ENCODE results near the gene EPHB1.

Gene EPHB1

GRCh38 chr3:134794950-134795745, at the start of gene EPHB1:
EPHB1 (plus strand) TSS chr3:134795260.
- no peaks in the 10 kb centered on the region for H3K9me3 Mint-ChIP-seq
- H3K4me3 Mint-ChIP-seq = peak within 1 kb of the TSS; percentile 93
- ATAC-seq (ENCODE audit: low read depth) (peak; percentile 83), DNase-seq (ENCODE audit: low spot score in 2 of 2) (peak; percentile 66 to 74)
- no peaks in the 10 kb centered on the region for H3K36me3 Mint-ChIP-seq
- H3K27ac Mint-ChIP-seq = peak within 1 kb of the TSS; percentile 61
- peaks cover 19% of the 10 kb centered on the region for H3K27me3 Mint-ChIP-seq
- peaks cover 15% of the 10 kb centered on the region for H3K4me1 Mint-ChIP-seq

- H3K9me3 Mint-ChIP-seq = peaks cover 1% of the 10 kb centered on the region
- ATAC-seq (ENCODE audit: low read depth) = no peak
- no peak for DNase-seq (ENCODE audit: low spot score in 2 of 2)
- no peak overlapping the region for H3K27ac Mint-ChIP-seq
- H3K4me1 Mint-ChIP-seq = no peaks in the 10 kb centered on the region
- H3K27me3 Mint-ChIP-seq = peaks cover 13% of the 10 kb centered on the region
- no peak overlapping the region for H3K4me3 Mint-ChIP-seq
- H3K36me3 Mint-ChIP-seq = no peaks in the 10 kb centered on the region
These were observed 46.4 kb upstream of the EPHB1 start for GRCh38 chr3:134748698-134749097.

GRCh38 chr3:134749174-134749573, 45.9 kb upstream of the EPHB1 start:
- Mint-ChIP-seq H3K4me1 (no peaks in the 10 kb centered on the region), H3K4me3 (no peak overlapping the region), H3K27ac (no peak overlapping the region), H3K27me3 (peaks cover 13% of the 10 kb centered on the region), H3K36me3 (no peaks in the 10 kb centered on the region), H3K9me3 (peaks cover 1% of the 10 kb centered on the region)
- ATAC-seq (ENCODE audit: low read depth) = no peak
- DNase-seq (ENCODE audit: low spot score in 2 of 2) = no peak

- Mint-ChIP-seq H3K9me3 (peaks cover 1% of the 10 kb centered on the region), H3K4me1 (no peaks in the 10 kb centered on the region), H3K4me3 (no peak overlapping the region), H3K27me3 (peaks cover 13% of the 10 kb centered on the region), H3K36me3 (no peaks in the 10 kb centered on the region), H3K27ac (no peak overlapping the region)
- no peak for ATAC-seq (ENCODE audit: low read depth)
- no peak for DNase-seq (ENCODE audit: low spot score in 2 of 2)
These were observed 45.1 kb upstream of the EPHB1 start for GRCh38 chr3:134749802-134750553.

- no peaks in the 10 kb centered on the region for H3K4me1 Mint-ChIP-seq
- no peak overlapping the region for H3K27ac Mint-ChIP-seq
- ATAC-seq (ENCODE audit: low read depth) = no peak
These were observed 43.2 kb upstream of the EPHB1 start for GRCh38 chr3:134751831-134752230.

GRCh38 chr3:134752761-134753461, 42.1 kb upstream of the EPHB1 start:
- Mint-ChIP-seq H3K9me3 (no peaks in the 10 kb centered on the region), H3K4me3 (no peak overlapping the region), H3K4me1 (no peaks in the 10 kb centered on the region), H3K27ac (no peak overlapping the region), H3K27me3 (peaks cover 16% of the 10 kb centered on the region), H3K36me3 (no peaks in the 10 kb centered on the region)
- DNase-seq (ENCODE audit: low spot score in 2 of 2) = no peak
- no peak for ATAC-seq (ENCODE audit: low read depth)

More at GRCh38 chr3:134751831-134752230, 43.2 kb upstream of the EPHB1 start:
- Mint-ChIP-seq H3K27me3 (peaks cover 13% of the 10 kb centered on the region), H3K9me3 (no peaks in the 10 kb centered on the region), H3K36me3 (no peaks in the 10 kb centered on the region), H3K4me3 (no peak overlapping the region)
- DNase-seq (ENCODE audit: low spot score in 2 of 2) = no peak

- Mint-ChIP-seq H3K4me1 (no peaks in the 10 kb centered on the region), H3K4me3 (no peak overlapping the region), H3K27me3 (peaks cover 13% of the 10 kb centered on the region), H3K9me3 (no peaks in the 10 kb centered on the region), H3K27ac (no peak overlapping the region), H3K36me3 (no peaks in the 10 kb centered on the region)
- ATAC-seq (ENCODE audit: low read depth) = no peak
- DNase-seq (ENCODE audit: low spot score in 2 of 2) = no peak
These were observed 40.9 kb upstream of the EPHB1 start for GRCh38 chr3:134753999-134754742.

- ATAC-seq (ENCODE audit: low read depth) (peak; percentile 35), DNase-seq (ENCODE audit: low spot score in 2 of 2) (peak in 1 of 2 donors; percentile 2)
- Mint-ChIP-seq H3K27me3 (peaks cover 11% of the 10 kb centered on the region), H3K36me3 (no peaks in the 10 kb centered on the region), H3K9me3 (no peaks in the 10 kb centered on the region), H3K4me1 (no peaks in the 10 kb centered on the region), H3K4me3 (no peak overlapping the region), H3K27ac (no peak overlapping the region)
These were observed 40.1 kb upstream of the EPHB1 start for GRCh38 chr3:134754768-134755559.

GRCh38 chr3:134755821-134756220, 39.2 kb upstream of the EPHB1 start:
- H3K4me1 Mint-ChIP-seq = no peaks in the 10 kb centered on the region
- H3K27me3 Mint-ChIP-seq = peaks cover 11% of the 10 kb centered on the region
- no peaks in the 10 kb centered on the region for H3K9me3 Mint-ChIP-seq
- DNase-seq (ENCODE audit: low spot score in 2 of 2) = no peak
- no peak overlapping the region for H3K4me3 Mint-ChIP-seq
- H3K27ac Mint-ChIP-seq = no peak overlapping the region
- no peak for ATAC-seq (ENCODE audit: low read depth)
- H3K36me3 Mint-ChIP-seq = no peaks in the 10 kb centered on the region

- Mint-ChIP-seq H3K9me3 (no peaks in the 10 kb centered on the region), H3K4me1 (no peaks in the 10 kb centered on the region), H3K36me3 (no peaks in the 10 kb centered on the region), H3K4me3 (no peak overlapping the region), H3K27ac (no peak overlapping the region), H3K27me3 (peaks cover 4% of the 10 kb centered on the region)
- no peak for DNase-seq (ENCODE audit: low spot score in 2 of 2)
- no peak for ATAC-seq (ENCODE audit: low read depth)
These were observed 37.5 kb upstream of the EPHB1 start for GRCh38 chr3:134757549-134758069.

- no peak overlapping the region for H3K27ac Mint-ChIP-seq
- no peaks in the 10 kb centered on the region for H3K9me3 Mint-ChIP-seq
- no peaks in the 10 kb centered on the region for H3K4me1 Mint-ChIP-seq
- H3K4me3 Mint-ChIP-seq = no peak overlapping the region
- ATAC-seq (ENCODE audit: low read depth) = no peak
- H3K36me3 Mint-ChIP-seq = no peaks in the 10 kb centered on the region
- no peak for DNase-seq (ENCODE audit: low spot score in 2 of 2)
- H3K27me3 Mint-ChIP-seq = peaks cover 8% of the 10 kb centered on the region
These were observed 33.8 kb upstream of the EPHB1 start for GRCh38 chr3:134761213-134761612.

- H3K27ac Mint-ChIP-seq = no peak overlapping the region
- H3K36me3 Mint-ChIP-seq = no peaks in the 10 kb centered on the region
- H3K27me3 Mint-ChIP-seq = peaks cover 8% of the 10 kb centered on the region
- no peak overlapping the region for H3K4me3 Mint-ChIP-seq
- ATAC-seq (ENCODE audit: low read depth) (no peak), DNase-seq (ENCODE audit: low spot score in 2 of 2) (no peak)
- H3K9me3 Mint-ChIP-seq = no peaks in the 10 kb centered on the region
- H3K4me1 Mint-ChIP-seq = no peaks in the 10 kb centered on the region
These were observed 33.0 kb upstream of the EPHB1 start for GRCh38 chr3:134762016-134762415.

GRCh38 chr3:134765468-134765867, 29.6 kb upstream of the EPHB1 start:
- H3K36me3 Mint-ChIP-seq = no peaks in the 10 kb centered on the region
- no peaks in the 10 kb centered on the region for H3K4me1 Mint-ChIP-seq
- H3K9me3 Mint-ChIP-seq = no peaks in the 10 kb centered on the region
- H3K4me3 Mint-ChIP-seq = no peak overlapping the region
- ATAC-seq (ENCODE audit: low read depth) = no peak
- H3K27ac Mint-ChIP-seq = no peak overlapping the region
- DNase-seq (ENCODE audit: low spot score in 2 of 2) = no peak
- peaks cover 5% of the 10 kb centered on the region for H3K27me3 Mint-ChIP-seq
